ENCODE measurements around the gene YPEL2. TPM values are rescaled to one million over a fixed set of nuclear protein-coding genes. Genes with fewer than 3 reads are reported as not detected.

The YPEL2 gene
- total and polyA plus RNA-seq, 8 donors, result 6.7 to 28.7 (median 12.7) TPM

DNA sequence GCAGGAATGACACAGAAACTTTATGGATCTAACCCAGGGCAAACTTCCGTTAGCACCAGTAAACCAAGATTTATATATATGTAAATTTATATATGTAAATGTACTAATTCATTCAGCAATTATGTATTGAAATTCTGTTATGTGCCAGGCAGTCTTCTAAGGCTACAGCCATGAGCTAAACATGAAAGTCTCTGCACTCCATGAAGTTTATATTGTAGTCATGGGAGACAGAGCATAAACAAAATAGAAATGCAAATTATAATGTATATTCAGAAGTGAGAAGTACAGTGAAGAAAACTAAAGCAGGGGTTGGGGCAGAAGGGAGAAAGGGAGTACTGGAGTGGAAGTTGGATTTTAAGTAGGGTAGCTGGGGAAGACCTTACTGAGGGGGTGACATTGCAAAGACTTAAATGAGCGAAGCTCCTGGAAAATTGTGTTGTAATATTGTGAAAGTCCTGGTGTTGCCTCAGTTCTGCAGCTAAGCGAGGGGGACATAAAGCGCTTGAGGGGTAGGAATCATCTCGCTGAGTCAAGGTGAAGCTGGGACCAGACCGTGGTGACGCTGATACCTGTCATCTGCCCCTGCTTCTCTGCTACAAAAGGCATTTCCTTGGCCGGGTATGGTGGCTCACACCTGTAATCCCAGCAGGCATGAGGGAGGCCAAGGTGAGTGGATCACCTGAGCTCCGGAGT, 64.8 kb downstream of the YPEL2 start:
- no peak for ATAC-seq
- TF ChIP-seq, protein P1, sequence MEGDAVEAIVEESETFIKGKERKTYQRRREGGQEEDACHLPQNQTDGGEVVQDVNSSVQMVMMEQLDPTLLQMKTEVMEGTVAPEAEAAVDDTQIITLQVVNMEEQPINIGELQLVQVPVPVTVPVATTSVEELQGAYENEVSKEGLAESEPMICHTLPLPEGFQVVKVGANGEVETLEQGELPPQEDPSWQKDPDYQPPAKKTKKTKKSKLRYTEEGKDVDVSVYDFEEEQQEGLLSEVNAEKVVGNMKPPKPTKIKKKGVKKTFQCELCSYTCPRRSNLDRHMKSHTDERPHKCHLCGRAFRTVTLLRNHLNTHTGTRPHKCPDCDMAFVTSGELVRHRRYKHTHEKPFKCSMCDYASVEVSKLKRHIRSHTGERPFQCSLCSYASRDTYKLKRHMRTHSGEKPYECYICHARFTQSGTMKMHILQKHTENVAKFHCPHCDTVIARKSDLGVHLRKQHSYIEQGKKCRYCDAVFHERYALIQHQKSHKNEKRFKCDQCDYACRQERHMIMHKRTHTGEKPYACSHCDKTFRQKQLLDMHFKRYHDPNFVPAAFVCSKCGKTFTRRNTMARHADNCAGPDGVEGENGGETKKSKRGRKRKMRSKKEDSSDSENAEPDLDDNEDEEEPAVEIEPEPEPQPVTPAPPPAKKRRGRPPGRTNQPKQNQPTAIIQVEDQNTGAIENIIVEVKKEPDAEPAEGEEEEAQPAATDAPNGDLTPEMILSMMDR (IDR thresholded peaks at IDR 0.05), result no peak
- Histone ChIP-seq H3K27ac (no peak overlapping the region), H3K27me3 (no peaks in the 10 kb centered on the region), H3K9me3 (no peaks in the 10 kb centered on the region), H3K4me1 (peaks cover 4 to 16% (median 10%) of the 10 kb centered on the region in 3 donors), H3K36me3 (peaks cover 6 to 36% (median 8%) of the 10 kb centered on the region in 3 donors), H3K4me3 (no peak overlapping the region)
- WGBS, 2 donors, result 97 to 98% methylated on average over 9 of the region's 9 CpGs
- intact Hi-C loops (cut with DNase I), result no loop called here
- FAIRE-seq, result no peak
- DNase-seq, result no peak

DNA sequence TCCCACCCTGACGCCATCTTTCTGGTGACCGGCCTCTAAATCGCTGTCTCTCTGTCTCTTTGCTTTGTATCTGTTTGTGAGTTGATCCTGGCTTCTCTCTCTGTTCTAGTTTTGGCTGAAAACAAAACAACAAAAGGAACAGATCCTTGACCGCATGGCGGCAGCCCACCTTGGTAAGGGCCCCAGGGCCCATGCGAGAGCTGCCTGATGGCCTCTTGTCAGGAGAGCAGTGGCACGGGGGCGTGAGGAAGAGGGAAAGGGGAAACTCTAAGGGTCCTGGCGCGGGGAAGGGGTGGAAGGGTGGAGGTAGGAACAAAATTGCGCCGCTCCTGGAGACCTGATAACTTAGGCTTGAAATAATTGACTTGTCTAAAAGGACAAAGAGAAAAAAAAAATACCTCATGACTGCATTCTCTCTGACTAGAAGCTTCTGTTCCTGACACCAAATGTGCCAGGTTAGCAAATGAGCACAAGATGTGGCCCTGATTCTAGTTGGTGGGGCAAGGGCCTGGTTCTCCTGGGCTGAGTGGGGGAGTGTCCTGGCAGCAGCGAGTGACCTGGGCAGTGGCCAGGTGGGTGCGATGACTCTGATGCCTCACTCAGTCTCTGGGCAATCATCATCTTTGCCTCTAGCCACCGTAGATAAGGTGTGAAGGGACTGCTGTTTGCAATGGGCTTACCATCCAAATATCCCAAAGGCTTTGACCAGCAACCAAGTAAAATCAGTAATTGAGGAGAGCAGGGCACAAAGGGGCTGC, 66.0 kb downstream of the YPEL2 start:
- TF ChIP-seq, protein P1 (IDR thresholded peaks at IDR 0.05), result no peak
- intact Hi-C loops (cut with DNase I), result no loop called here

DNA sequence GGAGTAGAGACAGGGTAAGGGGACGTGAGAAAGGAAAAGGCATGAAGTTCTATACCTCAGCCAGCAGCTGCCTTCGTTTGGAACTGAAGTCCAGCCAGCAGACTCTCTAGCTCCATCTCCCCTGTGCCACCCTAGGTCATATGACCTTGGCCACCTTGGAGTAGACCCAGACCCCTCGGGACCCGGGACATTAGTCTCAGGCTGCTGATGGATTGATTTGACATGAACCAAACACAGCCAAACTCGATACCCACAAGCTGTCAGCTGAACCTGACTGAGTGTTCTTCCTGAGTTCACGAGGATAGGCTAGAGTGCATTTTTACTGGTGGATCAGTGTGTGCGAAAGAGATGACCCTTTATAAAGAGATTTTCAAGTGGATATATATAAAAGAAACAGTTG, 68.5 kb downstream of the YPEL2 start:
- no peak for DNase-seq
- FAIRE-seq, result no peak
- 31 to 36% methylated on average over 7 of the region's 7 CpGs for WGBS, 2 donors
- H3K36me3 ChIP-seq, result peaks cover 0 to 32% (median 8%) of the 10 kb centered on the region in 3 donors
- TF ChIP-seq, protein P1 (IDR thresholded peaks at IDR 0.05), result no peak
- no peak overlapping the region for H3K4me3 ChIP-seq
- H3K4me1 ChIP-seq, result peaks cover 6 to 23% (median 20%) of the 10 kb centered on the region in 3 donors
- intact Hi-C loops (cut with DNase I), result no loop called here
- peak in 1 of 4 donors; percentile 9 for ATAC-seq
- no peaks in the 10 kb centered on the region for H3K27me3 ChIP-seq
- H3K27ac ChIP-seq, result peak overlapping the region in 2 of 4 donors; percentile 27 to 53
- H3K9me3 ChIP-seq, result no peaks in the 10 kb centered on the region

More for the DNA sequence above, 66.0 kb downstream of the YPEL2 start:
- Histone ChIP-seq H3K9me3 (no peaks in the 10 kb centered on the region), H3K4me1 (peaks cover 6 to 23% (median 20%) of the 10 kb centered on the region in 3 donors), H3K4me3 (no peak overlapping the region), H3K27me3 (no peaks in the 10 kb centered on the region), H3K27ac (no peak overlapping the region), H3K36me3 (peaks cover 0 to 32% (median 8%) of the 10 kb centered on the region in 3 donors)
- 97% methylated on average over 15 of the region's 15 CpGs for WGBS, 2 donors
- no peak for DNase-seq
- no peak for FAIRE-seq
- ATAC-seq, result no peak

DNA sequence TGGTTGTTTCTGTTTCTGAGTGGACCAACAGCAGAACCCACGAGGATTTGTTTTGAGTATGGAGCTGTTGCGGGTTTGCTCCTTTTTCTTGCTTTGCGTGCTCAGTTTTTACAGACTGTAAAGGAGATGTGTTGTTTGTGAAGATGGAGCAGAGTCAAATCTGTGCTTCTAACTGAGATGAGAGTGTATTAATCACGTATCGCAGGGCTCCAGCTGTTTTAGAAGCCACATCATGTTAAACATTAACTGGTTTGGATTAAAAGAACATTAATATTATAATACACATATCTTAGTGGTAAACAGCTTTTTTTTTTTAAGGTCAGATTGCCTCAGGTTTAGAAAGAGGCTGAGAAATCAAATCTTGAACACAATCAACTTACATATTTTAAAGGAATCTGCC, 69.4 kb downstream of the YPEL2 start:
- H3K27ac ChIP-seq, result peak overlapping the region in 2 of 4 donors; percentile 53 to 58
- intact Hi-C loops (cut with DNase I), result no loop called here
- WGBS, 2 donors, result 23 to 28% methylated on average over 5 of the region's 5 CpGs
- no peaks in the 10 kb centered on the region for H3K9me3 ChIP-seq
- peaks cover 0 to 24% (median 8%) of the 10 kb centered on the region in 3 donors for H3K36me3 ChIP-seq
- no peak overlapping the region for H3K4me3 ChIP-seq
- H3K4me1 ChIP-seq, result peaks cover 8 to 23% (median 20%) of the 10 kb centered on the region in 3 donors
- ATAC-seq (peak; percentile 44 to 61 (median 58)), DNase-seq (no peak), FAIRE-seq (no peak)
- TF ChIP-seq, protein P1 (IDR thresholded peaks at IDR 0.05), result no peak
- no peaks in the 10 kb centered on the region for H3K27me3 ChIP-seq

All from pancreas (tissue), 10 donors.